ENCODE measurements around the gene DAP.

The DAP gene

DNA sequence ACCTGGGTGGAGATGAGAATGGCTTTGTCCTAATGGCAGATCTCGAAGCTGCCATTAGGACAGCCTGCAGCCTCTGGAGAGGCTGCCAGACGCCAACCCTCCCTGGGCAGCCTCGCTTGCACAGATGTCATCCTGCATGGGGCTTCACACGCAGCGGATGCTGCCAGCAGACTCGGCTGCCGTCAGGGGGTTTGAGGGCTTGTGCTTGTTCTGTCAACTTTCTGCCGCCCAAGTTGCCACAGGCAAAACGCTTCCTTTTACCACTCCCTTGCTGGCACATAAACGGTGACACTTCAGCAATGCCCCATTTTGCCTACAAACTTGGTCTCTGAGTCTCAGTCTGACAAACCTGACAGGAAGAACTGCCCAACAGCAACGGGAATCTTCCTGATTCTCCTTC, 24.7 kb downstream of the DAP start:
- TF ChIP-seq, protein P1, sequence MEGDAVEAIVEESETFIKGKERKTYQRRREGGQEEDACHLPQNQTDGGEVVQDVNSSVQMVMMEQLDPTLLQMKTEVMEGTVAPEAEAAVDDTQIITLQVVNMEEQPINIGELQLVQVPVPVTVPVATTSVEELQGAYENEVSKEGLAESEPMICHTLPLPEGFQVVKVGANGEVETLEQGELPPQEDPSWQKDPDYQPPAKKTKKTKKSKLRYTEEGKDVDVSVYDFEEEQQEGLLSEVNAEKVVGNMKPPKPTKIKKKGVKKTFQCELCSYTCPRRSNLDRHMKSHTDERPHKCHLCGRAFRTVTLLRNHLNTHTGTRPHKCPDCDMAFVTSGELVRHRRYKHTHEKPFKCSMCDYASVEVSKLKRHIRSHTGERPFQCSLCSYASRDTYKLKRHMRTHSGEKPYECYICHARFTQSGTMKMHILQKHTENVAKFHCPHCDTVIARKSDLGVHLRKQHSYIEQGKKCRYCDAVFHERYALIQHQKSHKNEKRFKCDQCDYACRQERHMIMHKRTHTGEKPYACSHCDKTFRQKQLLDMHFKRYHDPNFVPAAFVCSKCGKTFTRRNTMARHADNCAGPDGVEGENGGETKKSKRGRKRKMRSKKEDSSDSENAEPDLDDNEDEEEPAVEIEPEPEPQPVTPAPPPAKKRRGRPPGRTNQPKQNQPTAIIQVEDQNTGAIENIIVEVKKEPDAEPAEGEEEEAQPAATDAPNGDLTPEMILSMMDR (IDR thresholded peaks at IDR 0.05; ENCODE audit: low read length, missing control alignments): no peak
- no peak for DNase-seq (ENCODE audit: low read depth)
- no peak overlapping the region for H3K4me3 ChIP-seq (replicated peaks; ENCODE audit: low read depth, low read length)

GRCh38 chr5:10735569-10736276, 25.3 kb downstream of the DAP start:
- TF ChIP-seq, protein P1 (IDR thresholded peaks at IDR 0.05; ENCODE audit: low read length, missing control alignments): no peak
- DNase-seq (ENCODE audit: low read depth): no peak
- H3K4me3 ChIP-seq (replicated peaks; ENCODE audit: low read depth, low read length): no peak overlapping the region

- no peak for DNase-seq (ENCODE audit: low read depth)
- TF ChIP-seq, protein P1 (IDR thresholded peaks at IDR 0.05; ENCODE audit: low read length, missing control alignments): no peak
- H3K4me3 ChIP-seq (replicated peaks; ENCODE audit: low read depth, low read length): no peak overlapping the region
These were observed 26.1 kb downstream of the DAP start for GRCh38 chr5:10734832-10735523.

- TF ChIP-seq, protein P1 (IDR thresholded peaks at IDR 0.05; ENCODE audit: low read length, missing control alignments): no peak
- H3K4me3 ChIP-seq (replicated peaks; ENCODE audit: low read depth, low read length): no peak overlapping the region
- DNase-seq (ENCODE audit: low read depth): no peak
These were observed 26.9 kb downstream of the DAP start for GRCh38 chr5:10734037-10734709.

GRCh38 chr5:10733426-10733825, 27.6 kb downstream of the DAP start:
- DNase-seq (ENCODE audit: low read depth): no peak
- H3K4me3 ChIP-seq (replicated peaks; ENCODE audit: low read depth, low read length): no peak overlapping the region
- TF ChIP-seq, protein P1 (IDR thresholded peaks at IDR 0.05; ENCODE audit: low read length, missing control alignments): no peak

DNA sequence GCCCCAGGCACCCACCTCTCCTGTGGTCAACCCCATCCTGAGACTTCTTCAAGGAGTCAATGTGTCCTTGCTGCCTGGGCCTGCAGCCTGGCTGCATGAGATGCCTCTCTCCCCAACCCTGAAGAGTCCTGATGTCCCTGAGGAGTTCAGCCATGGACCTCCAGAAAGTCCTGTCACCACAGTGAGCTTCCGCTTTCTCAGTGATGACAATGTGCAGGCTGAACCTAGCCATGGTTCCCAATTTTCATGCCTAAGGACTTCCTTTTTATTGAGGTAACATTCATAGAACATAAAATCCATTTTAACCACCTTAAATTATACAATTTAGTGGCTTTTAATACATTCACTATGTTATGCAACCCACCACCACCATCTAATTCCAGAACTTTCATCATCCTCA, 29.1 kb downstream of the DAP start:
- no peak overlapping the region for H3K4me3 ChIP-seq (replicated peaks; ENCODE audit: low read depth, low read length)
- TF ChIP-seq, protein P1 (IDR thresholded peaks at IDR 0.05; ENCODE audit: low read length, missing control alignments): no peak
- no peak for DNase-seq (ENCODE audit: low read depth)
